CD4-positive, alpha-beta T cell (primary cell): ENCODE measurements around the gene U2AF1L4. TPM values are rescaled to one million over a fixed set of nuclear protein-coding genes. Genes with fewer than 3 reads are reported as not detected.

ENCODE experiments used
- ATAC-seq: fragments of 200-7000 bp; cut with Tn5 transposase; one replicate; pipeline ENCODE4 v1.10.0; 2022; ENCODE audit warnings: mild to moderate bottlenecking; ENCODE audit not compliant: poor library complexity
- CTCF ChIA-PET: fragments of 350-600 bp; sonication (Branson Sonifier 250); formaldehyde crosslinking; loops from one replicate; lab custom pipeline; 2021; ENCODE audit warnings: antibody characterized with exemption, inconsistent platforms; lab: Charles Lee
- POLR2A ChIA-PET: fragments of 350-600 bp; sonication (Branson Sonifier 250); formaldehyde crosslinking; loops from one replicate; lab custom pipeline; 2021; ENCODE audit warnings: antibody characterized with exemption, inconsistent platforms; lab: Charles Lee
- DNase-seq, 14 experiments: peaks; one replicate each; pipeline ENCODE4 v3.0.0-alpha.2; 2013 to 2020; ENCODE audit warnings: mixed read lengths in 2 of 14
- H3K27ac ChIP-seq, 2 donors: one replicate each; pipeline versions ENCODE4 v1.5.1 to v1.7.0; 2013; ENCODE audit warnings: low read length in 2 of 2, low read depth in 1 of 2, mild to moderate bottlenecking in 1 of 2
- H3K27me3 ChIP-seq, 2 experiments: 1 replicate in 1 of 2; 2 replicates in 1 of 2; pipeline versions ENCODE4 v1.6.1 to v1.7.0; 2013; ENCODE audit warnings: low read length in 2 of 2, control low read depth in 1 of 2, mild to moderate bottlenecking in 1 of 2, moderate library complexity in 1 of 2; ENCODE audit not compliant: insufficient read depth in 2 of 2, control insufficient read depth in 1 of 2
- H3K36me3 ChIP-seq: one replicate; pipeline ENCODE4 v1.6.1; 2013; ENCODE audit warnings: low read length, control low read depth; ENCODE audit not compliant: insufficient read depth
- H3K4me1 ChIP-seq: one replicate; pipeline ENCODE4 v1.6.1; 2013; ENCODE audit warnings: low read length, control low read depth; ENCODE audit not compliant: insufficient read depth
- H3K4me3 ChIP-seq: one replicate; pipeline ENCODE4 v1.5.1; 2013; ENCODE audit warnings: mild to moderate bottlenecking, low read length, moderate library complexity
- H3K9me3 ChIP-seq, 2 experiments: 1 replicate in 1 of 2; 2 replicates in 1 of 2; pipeline versions ENCODE4 v1.6.1 to v1.7.0; 2013; ENCODE audit warnings: low read length in 2 of 2, mild to moderate bottlenecking in 2 of 2, control low read depth in 1 of 2, moderate library complexity in 1 of 2; ENCODE audit not compliant: control insufficient read depth in 1 of 2, insufficient read depth in 1 of 2
- H3K27ac Mint-ChIP-seq: one replicate; pipeline ENCODE4 v1.8.0; 2020; ENCODE audit warnings: mixed read lengths
- H3K27me3 Mint-ChIP-seq: one replicate; pipeline ENCODE4 v1.8.0; 2021; ENCODE audit warnings: mixed read lengths
- H3K36me3 Mint-ChIP-seq: one replicate; pipeline ENCODE4 v1.8.0; 2021; ENCODE audit warnings: low read depth, mixed read lengths
- H3K4me1 Mint-ChIP-seq: one replicate; pipeline ENCODE4 v1.8.0; 2021; ENCODE audit warnings: low read depth, mixed read lengths
- H3K4me3 Mint-ChIP-seq: one replicate; pipeline ENCODE4 v1.8.0; 2020; ENCODE audit warnings: mild to moderate bottlenecking, mixed read lengths
- H3K9me3 Mint-ChIP-seq: one replicate; pipeline ENCODE4 v1.8.0; 2020; ENCODE audit warnings: mixed read lengths
- CTCF ChIP-seq: fragments of 200-600 bp; IDR thresholded peaks from one replicate; pipeline ENCODE4 v1.8.0; 2022; ENCODE audit warnings: antibody characterized with exemption, mild to moderate bottlenecking
- intact Hi-C, 2 experiments: fragments of 100-400 bp; cut with DNase I in 1 of 2; cut with micrococcal nuclease in 1 of 2; formaldehyde crosslinking; loops; one replicate each; pipeline versions ENCODE4 v1.15.1 to v1.9.0; 2023 to 2025; cut with DNase I, micrococcal nuclease
- total RNA-seq, 174 experiments: library from RNA in 2 of 174; stranded (reverse) in 2 of 174; gene quantifications; one replicate each; pipeline ENCODE4 v1.2.3 and lab custom pipeline; 2021 to 2026

The U2AF1L4 gene
- total RNA-seq, 2 experiments from 2014 or later, result 74.6 to 85.8 TPM

GRCh38 chr19:35720163-35720524 is 25.1 kb downstream of the U2AF1L4 start:
- Histone ChIP-seq H3K36me3 (peaks cover 53% of the 10 kb centered on the region), H3K4me1 (peaks cover 40% of the 10 kb centered on the region), H3K27me3 (no peaks in the 10 kb centered on the region), H3K4me3 (no peak overlapping the region), H3K9me3 (no peaks in the 10 kb centered on the region), H3K27ac (no peak overlapping the region)
- Mint-ChIP-seq H3K9me3 (no peaks in the 10 kb centered on the region), H3K27me3 (no peaks in the 10 kb centered on the region), H3K27ac (no peak overlapping the region), H3K4me1 (peaks cover 39% of the 10 kb centered on the region), H3K36me3 (peaks cover 64% of the 10 kb centered on the region), H3K4me3 (peak overlapping the region; percentile 65)
- ChIA-PET CTCF (no interaction called here), POLR2A (interaction anchor here (0.6 to 1.4 kb wide), 3 partner anchors 22 to 32 kb away, joined by 3 to 6 read pairs (median 3); partner anchors contain the start of genes IGFLR1 and U2AF1L4)
- ATAC-seq, result no peak
- intact Hi-C loops, result no loop called here
- no peak for TF ChIP-seq CTCF
- no peak for DNase-seq

DNA sequence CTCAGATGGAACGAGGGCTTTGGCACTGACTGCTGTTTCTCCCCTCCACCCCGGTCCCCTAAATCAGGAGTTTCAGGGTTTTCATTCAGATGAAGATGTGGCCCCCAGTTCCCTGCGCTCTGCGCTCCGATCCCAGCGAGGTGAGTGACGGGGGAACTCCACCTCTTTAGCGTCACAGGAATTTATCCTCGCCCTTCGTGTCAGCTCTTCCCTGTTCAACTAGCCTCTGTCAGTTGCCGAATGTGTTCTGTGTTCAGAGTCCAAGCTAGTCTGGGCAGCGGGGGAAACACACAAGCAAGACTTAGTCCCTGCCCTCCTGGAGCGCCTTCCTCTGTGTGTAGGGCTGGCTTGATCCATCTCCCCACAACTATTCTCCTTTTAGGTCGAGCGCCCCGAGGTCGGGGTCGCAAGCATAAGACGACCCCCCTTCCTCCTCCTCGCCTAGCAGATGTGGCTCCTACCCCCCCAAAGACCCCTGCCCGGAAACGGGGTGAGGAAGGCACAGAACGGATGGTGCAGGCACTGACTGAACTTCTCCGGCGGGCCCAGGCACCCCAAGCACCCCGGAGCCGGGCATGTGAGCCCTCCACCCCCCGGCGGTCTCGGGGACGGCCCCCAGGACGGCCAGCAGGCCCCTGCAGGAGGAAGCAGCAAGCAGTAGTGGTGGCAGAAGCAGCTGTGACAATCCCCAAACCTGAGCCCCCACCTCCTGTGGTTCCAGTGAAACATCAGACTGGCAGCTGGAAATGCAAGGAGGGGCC is 25.6 kb downstream of the U2AF1L4 start:
- peak overlapping the region; percentile 83 for H3K4me3 ChIP-seq
- intact Hi-C loops, result loop anchor here (5.0 to 10.0 kb wide), 3 partner anchors 38 to 455 kb away; partner anchors contain the start of genes COX6B1 (in 1 of the 2), HSPB6 (in 1 of the 2), PROSER3 (in 1 of the 2) and USF2 (in 1 of the 2)
- Mint-ChIP-seq H3K4me1 (peaks cover 45% of the 10 kb centered on the region), H3K9me3 (no peaks in the 10 kb centered on the region), H3K4me3 (peak overlapping the region; percentile 95), H3K27me3 (no peaks in the 10 kb centered on the region), H3K27ac (peak overlapping the region; percentile 87), H3K36me3 (peaks cover 58% of the 10 kb centered on the region)
- no peak overlapping the region for H3K27ac ChIP-seq
- no peak for TF ChIP-seq CTCF
- POLR2A ChIA-PET, result interaction anchor here (1.0 to 2.1 kb wide), 9 partner anchors 8 to 71 kb away, joined by 3 to 20 read pairs (median 10); partner anchors contain the start of genes COX6B1, IGFLR1, LIN37 and PSENEN
- ATAC-seq, result no peak
- H3K27me3 ChIP-seq, result no peaks in the 10 kb centered on the region
- CTCF ChIA-PET, result no interaction called here
- H3K4me1 ChIP-seq, result peaks cover 45% of the 10 kb centered on the region
- no peaks in the 10 kb centered on the region for H3K9me3 ChIP-seq
- peaks cover 47% of the 10 kb centered on the region for H3K36me3 ChIP-seq
- peak in 1 of 14 experiments; percentile 34 for DNase-seq

DNA sequence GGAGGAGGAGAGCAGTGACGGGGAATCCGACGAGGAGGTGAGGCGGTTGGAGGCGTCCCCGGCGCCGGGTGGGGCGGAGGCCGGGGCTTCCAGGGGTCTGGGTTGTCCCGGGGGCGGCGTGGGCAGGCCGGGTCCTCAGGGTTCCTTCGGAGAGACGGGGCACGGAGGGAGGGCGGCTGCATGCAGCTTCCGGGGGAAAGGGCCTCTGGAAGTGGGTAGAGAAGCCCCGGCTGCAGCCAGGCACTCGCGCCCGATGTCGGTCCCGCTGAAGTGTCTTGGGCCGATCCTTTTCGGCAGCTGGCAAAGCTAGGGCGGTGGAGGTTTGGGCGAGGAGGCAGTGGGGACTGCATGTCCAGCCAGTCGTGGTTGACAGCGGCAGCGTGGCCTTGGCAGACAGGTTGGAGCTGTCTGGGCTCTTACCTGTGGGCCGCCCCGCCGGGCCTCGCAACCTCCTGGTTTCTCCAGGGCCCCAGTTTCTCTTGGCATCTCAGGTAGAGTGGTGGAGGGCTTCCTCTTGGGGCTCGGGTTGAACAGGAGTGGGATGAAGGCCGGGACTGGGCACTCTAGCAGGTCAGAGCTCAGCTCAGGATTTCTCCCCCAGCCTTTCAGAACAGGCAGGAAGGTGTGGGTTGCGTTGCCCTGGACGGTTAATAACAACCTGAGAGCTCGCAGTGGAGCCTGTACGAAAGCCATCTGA is 26.7 kb downstream of the U2AF1L4 start:
- CTCF ChIA-PET, result no interaction called here
- no peak for TF ChIP-seq CTCF
- Histone ChIP-seq H3K4me3 (peak overlapping the region; percentile 83), H3K27ac (peak overlapping the region; percentile 44 to 56), H3K27me3 (no peaks in the 10 kb centered on the region), H3K36me3 (peaks cover 36% of the 10 kb centered on the region), H3K4me1 (peaks cover 56% of the 10 kb centered on the region), H3K9me3 (no peaks in the 10 kb centered on the region)
- POLR2A ChIA-PET, result interaction anchor here (1.0 to 2.1 kb wide), 12 partner anchors 9 to 396 kb away, joined by 3 to 20 read pairs (median 5); partner anchors contain the start of genes COX6B1, IGFLR1, LIN37 and POLR2I
- Mint-ChIP-seq H3K27ac (peak overlapping the region; percentile 87), H3K36me3 (peaks cover 49% of the 10 kb centered on the region), H3K4me3 (peak overlapping the region; percentile 95), H3K27me3 (no peaks in the 10 kb centered on the region), H3K4me1 (peaks cover 55% of the 10 kb centered on the region), H3K9me3 (no peaks in the 10 kb centered on the region)
- no peak for ATAC-seq
- peak in 12 of 14 experiments; percentile 23 to 68 (median 38) for DNase-seq
- intact Hi-C loops, result loop anchor here (5.0 to 10.0 kb wide), 3 partner anchors 39 to 454 kb away; partner anchors contain the start of genes COX6B1 (in 1 of the 2), HSPB6 (in 1 of the 2), PROSER3 (in 1 of the 2) and USF2 (in 1 of the 2)
